HepG2 (cell line): ENCODE measurements around the gene FAS.

Source experiments
- JUND ChIP-seq: sonication (generic); formaldehyde crosslinking; IDR thresholded peaks from 2 replicates; pipeline ENCODE4 v1.8.0; 2022; ENCODE audit warnings: mild to moderate bottlenecking, missing genetic modification reagents
- ZNF18 ChIP-seq: sonication (generic); formaldehyde crosslinking; IDR thresholded peaks from 2 replicates; pipeline ENCODE4 v1.8.0; 2022; ENCODE audit warnings: mild to moderate bottlenecking, missing genetic modification reagents; ENCODE audit not compliant: insufficient replicate concordance

- no peak for TF ChIP-seq JUND (CRISPR knock-in tag)
- TF ChIP-seq ZNF18 = no peak
Measured at GRCh38 chr10:89030791-89031190, 40.2 kb downstream of the FAS start.
